IMR-90 (cell line): ENCODE data around the gene AP5B1. TPM values are rescaled to one million over a fixed set of nuclear protein-coding genes. Genes with fewer than 3 reads are reported as not detected.

Experiments
- ATAC-seq: fragments of 200-7000 bp; cut with Tn5 transposase; 2 replicates; pipeline ENCODE4 v1.9.1; 2020; ENCODE audit warnings: low read depth, mild to moderate bottlenecking, moderate library complexity
- BruUV-seq: library from RNA; stranded (reverse); fragments of 400-500 nt; replicated peaks from 2 replicates; lab custom pipeline; 2021; lab: Mats Ljungman, UMichigan
- CTCF ChIA-PET: fragments of 300-600 bp; formaldehyde crosslinking; extraction: SDS; loops from one replicate; lab custom pipeline; 2021; ENCODE audit warnings: antibody characterized with exemption; lab: Yijun Ruan, JAX
- POLR2A ChIA-PET: fragments of 300-600 bp; sonication (Branson Sonifier 250); formaldehyde crosslinking; loops from one replicate; lab custom pipeline; 2022; ENCODE audit warnings: antibody characterized with exemption; ENCODE audit not compliant: unreplicated experiment; lab: Charles Lee
- DNase-seq: peaks from one replicate; pipeline ENCODE4 v3.0.0; 2013
- H2AFZ ChIP-seq: replicated peaks from 2 replicates; pipeline ENCODE3; 2013; ENCODE audit warnings: low read length, mild to moderate bottlenecking; ENCODE audit not compliant: poor library complexity
- H2AK5ac ChIP-seq: 2 replicates; pipeline ENCODE4 v1.6.1; 2013; ENCODE audit warnings: low read depth, low read length, inconsistent platforms
- H2AK9ac ChIP-seq: replicated peaks from 2 replicates; pipeline ENCODE3; 2013; ENCODE audit warnings: mild to moderate bottlenecking, low read depth, low read length, moderate library complexity; ENCODE audit not compliant: poor library complexity
- H2BK120ac ChIP-seq: 2 replicates; pipeline ENCODE4 v1.6.1; 2013; ENCODE audit warnings: low read depth, low read length, inconsistent platforms
- H2BK15ac ChIP-seq: 3 replicates; pipeline ENCODE4 v1.6.1; 2013; ENCODE audit warnings: low read depth, low read length, inconsistent platforms
- H2BK20ac ChIP-seq: 2 replicates; pipeline ENCODE4 v1.6.1; 2013; ENCODE audit warnings: low read depth, mild to moderate bottlenecking, inconsistent platforms, low read length, moderate library complexity
- H2BK5ac ChIP-seq: 2 replicates; pipeline ENCODE4 v1.6.1; 2013; ENCODE audit warnings: mild to moderate bottlenecking, low read depth, low read length, inconsistent platforms; ENCODE audit not compliant: poor library complexity, severe bottlenecking
- H3K14ac ChIP-seq: replicated peaks from 2 replicates; pipeline ENCODE4 v1.6.1; 2013; ENCODE audit warnings: low read depth, low read length, inconsistent platforms
- H3K18ac ChIP-seq: 2 replicates; pipeline ENCODE4 v1.6.1; 2013; ENCODE audit warnings: low read depth, low read length, control low read depth
- H3K23ac ChIP-seq: 2 replicates; pipeline ENCODE4 v1.6.1; 2013; ENCODE audit warnings: low read depth, low read length, inconsistent platforms
- H3K27ac ChIP-seq: 2 replicates; pipeline ENCODE4 v1.5.1; 2013; ENCODE audit warnings: mild to moderate bottlenecking, control low read depth, low read length; ENCODE audit not compliant: insufficient read depth
- H3K27me3 ChIP-seq: 2 replicates; pipeline ENCODE4 v1.6.1; 2013; ENCODE audit warnings: low read length; ENCODE audit not compliant: control insufficient read depth, insufficient read depth
- H3K36me3 ChIP-seq: 2 replicates; pipeline ENCODE4 v1.6.1; 2013; ENCODE audit warnings: low read length, mixed read lengths; ENCODE audit not compliant: control insufficient read depth, insufficient read depth
- H3K4ac ChIP-seq: 2 replicates; pipeline ENCODE4 v1.6.1; 2013; ENCODE audit warnings: low read depth, low read length, inconsistent platforms
- H3K4me1 ChIP-seq: 2 replicates; pipeline ENCODE4 v1.6.1; 2013; ENCODE audit warnings: low read length, mixed read lengths; ENCODE audit not compliant: control insufficient read depth, insufficient read depth
- H3K4me2 ChIP-seq: 2 replicates; pipeline ENCODE4 v1.6.1; 2013; ENCODE audit warnings: low read depth, mild to moderate bottlenecking, control low read depth, low read length, moderate library complexity
- H3K4me3 ChIP-seq: 2 replicates; pipeline ENCODE4 v1.5.1; 2013; ENCODE audit warnings: low read depth, mild to moderate bottlenecking, control low read depth, low read length, moderate library complexity; ENCODE audit not compliant: insufficient read depth
- H3K56ac ChIP-seq: 2 replicates; pipeline ENCODE4 v1.6.1; 2013; ENCODE audit warnings: low read length, inconsistent platforms; ENCODE audit not compliant: insufficient read depth; ENCODE audit errors: extremely low read depth
- H3K79me1 ChIP-seq, 2 experiments: 2 replicates each; pipeline ENCODE4 v1.6.1; 2013; ENCODE audit warnings: low read length in 2 of 2, inconsistent platforms in 1 of 2, low read depth in 1 of 2
- H3K9ac ChIP-seq: 2 replicates; pipeline ENCODE4 v1.6.1; 2013; ENCODE audit warnings: low read depth, low read length, control low read depth
- H3K9me1 ChIP-seq: 2 replicates; pipeline ENCODE4 v1.6.1; 2013; ENCODE audit warnings: low read length, inconsistent platforms; ENCODE audit not compliant: insufficient read depth
- H3K9me3 ChIP-seq: 2 replicates; pipeline ENCODE4 v1.6.1; 2013; ENCODE audit warnings: low read length; ENCODE audit not compliant: control insufficient read depth, insufficient read depth
- H4K20me1 ChIP-seq: 2 replicates; pipeline ENCODE4 v1.6.1; 2013; ENCODE audit warnings: low read length, inconsistent platforms; ENCODE audit not compliant: insufficient read depth
- H4K5ac ChIP-seq: 2 replicates; pipeline ENCODE4 v1.6.1; 2013; ENCODE audit warnings: mild to moderate bottlenecking, low read depth, low read length, control low read depth
- H4K8ac ChIP-seq, 2 experiments: 2 replicates each; pipeline ENCODE4 v1.6.1; 2013; ENCODE audit warnings: low read depth in 2 of 2, low read length in 2 of 2, control low read depth in 1 of 2, inconsistent platforms in 1 of 2
- H4K91ac ChIP-seq: 2 replicates; pipeline ENCODE4 v1.6.1; 2013; ENCODE audit warnings: low read depth, low read length, inconsistent platforms; ENCODE audit not compliant: insufficient read depth
- ELK1 ChIP-seq: fragments of 150-350 bp; IDR thresholded peaks from 2 replicates; pipeline ENCODE4 v1.6.1; 2016; ENCODE audit warnings: low read depth, mild to moderate bottlenecking, low read length, moderate library complexity, borderline replicate concordance
- FOS ChIP-seq: fragments of 150-350 bp; IDR thresholded peaks from 2 replicates; pipeline ENCODE4 v1.6.1; 2016; ENCODE audit warnings: low read depth, low read length
- MXI1 ChIP-seq: IDR thresholded peaks from 2 replicates; pipeline ENCODE4 v1.6.1; 2012; ENCODE audit warnings: low read depth, mild to moderate bottlenecking, low read length, moderate library complexity, borderline replicate concordance
- POLR2A ChIP-seq: IDR thresholded peaks from 2 replicates; pipeline ENCODE4 v1.6.1; 2012; ENCODE audit warnings: mild to moderate bottlenecking, low read depth, low read length
- RCOR1 ChIP-seq: IDR thresholded peaks from 2 replicates; pipeline ENCODE4 v1.6.1; 2012; ENCODE audit warnings: mild to moderate bottlenecking, low read length, improper control_type of control experiment; ENCODE audit not compliant: insufficient replicate concordance
- WGBS, 2 experiments: methylation state at CpG; one replicate each; pipeline versions ENCODE4 v1.1.5 to v1.1.7; 2013; ENCODE audit warnings: missing lambda C conversion rate in 2 of 2; ENCODE audit not compliant: insufficient read length in 1 of 2; ENCODE audit errors: extremely low coverage in 2 of 2; 5-methylcytosine and 5-hydroxymethylcytosine counted together
- dilution Hi-C: fragments of 300-500 bp; cut with HindIII; formaldehyde crosslinking; loops from one replicate; pipeline ENCODE4 v1.14.3; 2018; ENCODE audit warnings: low sequenced_read_pairs; ENCODE audit not compliant: unreplicated experiment
- in situ Hi-C: fragments of 300-500 bp; cut with MboI; formaldehyde crosslinking; loops from 3 replicates; pipeline ENCODE4 v1.14.3; 2019; ENCODE audit warnings: low sequenced_read_pairs, inconsistent platforms, mixed read lengths
- intact Hi-C: fragments of 100-400 bp; cut with micrococcal nuclease; formaldehyde crosslinking; loops from 2 replicates; pipeline ENCODE4 v1.10.0; 2022
- polyA plus RNA-seq, 3 experiments: library from polyadenylated mRNA; depleted of rRNA; stranded (reverse); fragments of >200 nt; gene quantifications; 2 replicates each; pipeline ENCODE4 v1.2.3, GENCODE V29; 2012; ENCODE audit warnings: low replicate concordance in 1 of 3
- total RNA-seq: library from RNA; depleted of rRNA; stranded (reverse); fragments of >200 nt; gene quantifications from 2 replicates; pipeline ENCODE4 v1.2.3, GENCODE V29; 2012

The AP5B1 gene
- total and polyA plus RNA-seq, 2 of the 4 experiments (the other 2 are of a cell fraction) = 2.5 to 5.0 TPM

GRCh38 chr11:65794570-65795510, 14.1 kb upstream of the AP5B1 start:
- no peak overlapping the region for H2AK9ac ChIP-seq
- H2AFZ ChIP-seq = no peak overlapping the region
- no peak overlapping the region for H4K8ac ChIP-seq
- POLR2A ChIA-PET = no interaction called here
- dilution Hi-C loops = no loop called here
- no peak overlapping the region for H4K5ac ChIP-seq
- peaks cover 69% of the 10 kb centered on the region for H3K27me3 ChIP-seq
- H2AK5ac ChIP-seq = no peak overlapping the region
- CTCF ChIA-PET = no interaction called here
- H3K23ac ChIP-seq = no peak overlapping the region
- no peaks in the 10 kb centered on the region for H3K9me3 ChIP-seq
- H2BK20ac ChIP-seq = no peak overlapping the region
- DNase-seq (no peak), ATAC-seq (no peak)
- H4K20me1 ChIP-seq = no peaks in the 10 kb centered on the region
- no peak overlapping the region for H3K9ac ChIP-seq
- H3K18ac ChIP-seq = no peak overlapping the region
- WGBS, 2 experiments = 84% methylated on average over 20 of the region's 42 CpGs; no CpG with 5 or more reads in 1 of the 2 experiments
- no peak overlapping the region for H3K4me2 ChIP-seq
- H3K27ac ChIP-seq = no peak overlapping the region
- in situ Hi-C loops = no loop called here
- no peaks in the 10 kb centered on the region for H3K79me1 ChIP-seq
- H3K4me1 ChIP-seq = peaks cover 5% of the 10 kb centered on the region; the same call in 1 of the 2 replicates
- H3K9me1 ChIP-seq = no peaks in the 10 kb centered on the region
- H2BK5ac ChIP-seq = no peak overlapping the region
- intact Hi-C loops = no loop called here
- no peaks in the 10 kb centered on the region for H3K36me3 ChIP-seq
- H3K14ac ChIP-seq = no peak overlapping the region
- no peak overlapping the region for H2BK15ac ChIP-seq
- no TSS peak for BruUV-seq
- H3K56ac ChIP-seq = no peak overlapping the region
- no peak overlapping the region for H2BK120ac ChIP-seq
- TF ChIP-seq ELK1 (no peak), MXI1 (no peak), FOS (no peak), POLR2A (no peak), RCOR1 (no peak)
- no peak overlapping the region for H3K4ac ChIP-seq
- no peak overlapping the region for H3K4me3 ChIP-seq
- no peak overlapping the region for H4K91ac ChIP-seq
